Smooth muscle cell (in vitro differentiated cells): ENCODE measurements around the gene GNB4. TPM values are rescaled to one million over a fixed set of nuclear protein-coding genes. Genes with fewer than 3 reads are reported as not detected.

Source experiments
- DNase-seq: peaks from one replicate; lab custom pipeline; 2025; ENCODE audit not compliant: unreplicated experiment; lab: John Stamatoyannopoulos, UW
- H2AFZ ChIP-seq: fragments of 200-600 bp; sonication (generic); 2 replicates; pipeline ENCODE4 v1.6.0; 2016; ENCODE audit warnings: antibody characterized with exemption, low read depth, mild to moderate bottlenecking
- H3F3A ChIP-seq: fragments of 200-600 bp; sonication (generic); 2 replicates; pipeline ENCODE4 v1.6.0; 2017; ENCODE audit warnings: antibody characterized with exemption, low read depth
- H3K27ac ChIP-seq: fragments of 200-600 bp; sonication (generic); 2 replicates; pipeline ENCODE4 v1.5.1; 2016; ENCODE audit warnings: low read depth, mild to moderate bottlenecking
- H3K27me3 ChIP-seq: fragments of 200-600 bp; sonication (generic); 2 replicates; pipeline ENCODE4 v1.6.1; 2016; ENCODE audit warnings: low read depth, mild to moderate bottlenecking
- H3K36me3 ChIP-seq: fragments of 200-600 bp; sonication (generic); 2 replicates; pipeline ENCODE4 v1.5.1; 2016; ENCODE audit warnings: low read depth
- H3K4me1 ChIP-seq: fragments of 200-600 bp; sonication (generic); 2 replicates; pipeline ENCODE4 v1.5.1; 2016; ENCODE audit warnings: low read depth
- H3K4me2 ChIP-seq: fragments of 200-600 bp; sonication (generic); 2 replicates; pipeline ENCODE4 v1.6.0; 2016; ENCODE audit warnings: mild to moderate bottlenecking
- H3K4me3 ChIP-seq: fragments of 200-600 bp; sonication (generic); 2 replicates; pipeline ENCODE4 v1.5.1; 2016; ENCODE audit warnings: mild to moderate bottlenecking
- H3K79me2 ChIP-seq: fragments of 200-600 bp; sonication (generic); 2 replicates; pipeline ENCODE4 v1.6.0; 2016; ENCODE audit warnings: low read depth, mild to moderate bottlenecking
- H3K9ac ChIP-seq: fragments of 200-600 bp; sonication (generic); 2 replicates; pipeline ENCODE4 v1.6.0; 2016; ENCODE audit warnings: low read depth
- H3K9me3 ChIP-seq: fragments of 200-600 bp; sonication (generic); replicated peaks from 2 replicates; pipeline ENCODE4 v1.5.1; 2016; ENCODE audit warnings: low read depth
- H4K20me1 ChIP-seq: fragments of 200-600 bp; sonication (generic); 2 replicates; pipeline ENCODE4 v1.6.0; 2016; ENCODE audit warnings: low read depth
- CTCF ChIP-seq: fragments of 200-600 bp; sonication (generic); IDR thresholded peaks from 2 replicates; pipeline ENCODE4 v1.5.1; 2017; ENCODE audit warnings: borderline replicate concordance, mild to moderate bottlenecking, antibody characterized with exemption; ENCODE audit not compliant: insufficient read depth, poor library complexity, severe bottlenecking
- WGBS: methylation state at CpG from one replicate; pipeline ENCODE4 v1.1.7; 2016; ENCODE audit warnings: low lambda C conversion rate; 5-methylcytosine and 5-hydroxymethylcytosine counted together
- polyA plus RNA-seq: library from polyadenylated mRNA; unstranded; fragments of >200 nt; fragmentation: Nextera tagmentation; extraction: Ambion mirVana; gene quantifications from 2 replicates; pipeline ENCODE4 v1.2.1, GENCODE V29; 2016
- total RNA-seq: library from RNA; depleted of rRNA; stranded (reverse); fragments of >200 nt; gene quantifications from 2 replicates; pipeline ENCODE4 v1.2.3, GENCODE V29; 2014

Gene GNB4
- total and polyA plus RNA-seq, 2 experiments from 2014 or later: 33.1 to 56.2 TPM

GRCh38 chr3:179473565-179473964, 22.3 kb upstream of the GNB4 start:
- no peak overlapping the region for H2AFZ ChIP-seq
- no peaks in the 10 kb centered on the region for H3K79me2 ChIP-seq
- no peaks in the 10 kb centered on the region for H4K20me1 ChIP-seq
- H3K4me2 ChIP-seq: no peak overlapping the region
- 96% methylated on average over 4 of the region's 4 CpGs for WGBS
- no peaks in the 10 kb centered on the region for H3K36me3 ChIP-seq
- H3K27me3 ChIP-seq: no peaks in the 10 kb centered on the region
- H3K4me3 ChIP-seq: no peak overlapping the region
- no peak for DNase-seq
- no peak overlapping the region for H3K9ac ChIP-seq
- no peaks in the 10 kb centered on the region for H3F3A ChIP-seq
- H3K27ac ChIP-seq: no peak overlapping the region
- H3K9me3 ChIP-seq: no peaks in the 10 kb centered on the region
- H3K4me1 ChIP-seq: no peaks in the 10 kb centered on the region
- no peak for TF ChIP-seq CTCF

GRCh38 chr3:179464323-179465092, 13.2 kb upstream of the GNB4 start:
- Histone ChIP-seq H3K4me3 (no peak overlapping the region), H3F3A (no peaks in the 10 kb centered on the region), H3K9me3 (no peaks in the 10 kb centered on the region), H3K27ac (no peak overlapping the region), H3K4me2 (no peak overlapping the region), H2AFZ (no peak overlapping the region), H3K79me2 (no peaks in the 10 kb centered on the region), H3K4me1 (peaks cover 7% of the 10 kb centered on the region), H3K36me3 (no peaks in the 10 kb centered on the region), H4K20me1 (no peaks in the 10 kb centered on the region), H3K27me3 (no peaks in the 10 kb centered on the region), H3K9ac (no peak overlapping the region)
- TF ChIP-seq CTCF: no peak
- 82% methylated on average over 19 of the region's 19 CpGs for WGBS
- DNase-seq: no peak

GRCh38 chr3:179463319-179463718, 12.0 kb upstream of the GNB4 start:
- Histone ChIP-seq H3K4me1 (peaks cover 13% of the 10 kb centered on the region), H3K27ac (no peak overlapping the region), H3K4me3 (no peak overlapping the region), H4K20me1 (no peaks in the 10 kb centered on the region), H3K27me3 (no peaks in the 10 kb centered on the region), H3K9me3 (no peaks in the 10 kb centered on the region), H2AFZ (no peak overlapping the region), H3F3A (no peaks in the 10 kb centered on the region), H3K4me2 (no peak overlapping the region), H3K79me2 (no peaks in the 10 kb centered on the region), H3K36me3 (no peaks in the 10 kb centered on the region), H3K9ac (no peak overlapping the region)
- WGBS: 72% methylated on average over 1 of the region's 1 CpG
- no peak for TF ChIP-seq CTCF
- DNase-seq: no peak

- Histone ChIP-seq H2AFZ (no peak overlapping the region), H3K27ac (no peak overlapping the region), H3K79me2 (no peaks in the 10 kb centered on the region), H3K9me3 (no peaks in the 10 kb centered on the region), H3K9ac (no peak overlapping the region), H3K27me3 (no peaks in the 10 kb centered on the region), H4K20me1 (no peaks in the 10 kb centered on the region), H3K36me3 (no peaks in the 10 kb centered on the region), H3K4me3 (no peak overlapping the region), H3K4me1 (peaks cover 17% of the 10 kb centered on the region), H3F3A (no peaks in the 10 kb centered on the region), H3K4me2 (no peak overlapping the region)
- TF ChIP-seq CTCF: no peak
- no peak for DNase-seq
Observed at GRCh38 chr3:179460260-179460659, 9.0 kb upstream of the GNB4 start.
